Neural cell (in vitro differentiated cells): ENCODE data around the gene HIC1. TPM values are rescaled to one million over a fixed set of nuclear protein-coding genes. Genes with fewer than 3 reads are reported as not detected.

Experiments used
- H2AFZ ChIP-seq: fragments of 200-600, 300-800 bp; sonication (generic), shearing (Covaris generic); 2 replicates; pipeline ENCODE4 v1.6.0; 2014; ENCODE audit warnings: low read depth, mild to moderate bottlenecking, antibody characterized with exemption, low read length, moderate library complexity
- H3F3A ChIP-seq: fragments of 200-600 bp; shearing (Covaris generic); 2 replicates; pipeline ENCODE4 v1.6.1; 2016; ENCODE audit warnings: mild to moderate bottlenecking, moderate library complexity, mixed read lengths, antibody characterized with exemption, low read length; ENCODE audit not compliant: insufficient read depth, poor library complexity, severe bottlenecking
- H3K27ac ChIP-seq: fragments of 200-600, 300-800 bp; sonication (generic), shearing (Covaris generic); 2 replicates; pipeline ENCODE4 v1.5.1; 2014; ENCODE audit warnings: mild to moderate bottlenecking, low read length, moderate library complexity
- H3K27me3 ChIP-seq: fragments of 300-800, 200-600 bp; sonication (generic), shearing (Covaris generic); 2 replicates; pipeline ENCODE4 v1.6.0; 2014; ENCODE audit warnings: mild to moderate bottlenecking, low read depth, low read length, moderate library complexity; ENCODE audit not compliant: insufficient read depth
- H3K36me3 ChIP-seq: fragments of 300-800, 200-600 bp; sonication (generic), shearing (Covaris generic); 2 replicates; pipeline ENCODE4 v1.5.1; 2014; ENCODE audit warnings: mild to moderate bottlenecking, antibody characterized with exemption, low read length, moderate library complexity; ENCODE audit not compliant: insufficient read depth
- H3K4me2 ChIP-seq: fragments of 300-800, 200-600 bp; sonication (generic), shearing (Covaris generic); 2 replicates; pipeline ENCODE4 v1.6.0; 2014; ENCODE audit warnings: mild to moderate bottlenecking, low read length
- H3K4me3 ChIP-seq: fragments of 300-800, 200-600 bp; sonication (generic), shearing (Covaris generic); 2 replicates; pipeline ENCODE4 v1.5.1; 2014; ENCODE audit warnings: mild to moderate bottlenecking, low read length, moderate library complexity
- H3K79me2 ChIP-seq: fragments of 200-600 bp; shearing (Covaris generic); replicated peaks from 2 replicates; pipeline ENCODE4 v1.6.0; 2014; ENCODE audit warnings: mild to moderate bottlenecking, low read length, moderate library complexity; ENCODE audit not compliant: insufficient read depth
- H3K9ac ChIP-seq: fragments of 300-800, 200-600 bp; sonication (generic), shearing (Covaris generic); 2 replicates; pipeline ENCODE4 v1.6.1; 2016; ENCODE audit warnings: mild to moderate bottlenecking, low read length, mixed read lengths
- H3K9me2 ChIP-seq: fragments of 200-600 bp; shearing (Covaris generic); 2 replicates; pipeline ENCODE4 v1.6.1; 2016; ENCODE audit warnings: mild to moderate bottlenecking, low read length, mixed read lengths; ENCODE audit not compliant: insufficient read depth
- H3K9me3 ChIP-seq: fragments of 200-600, 300-800 bp; sonication (generic), shearing (Covaris generic); 2 replicates; pipeline ENCODE4 v1.6.1; 2016; ENCODE audit warnings: mild to moderate bottlenecking, mixed run types, low read length, moderate library complexity, mixed read lengths
- H4K20me1 ChIP-seq: fragments of 200-600 bp; shearing (Covaris generic); 2 replicates; pipeline ENCODE4 v1.6.1; 2016; ENCODE audit warnings: mild to moderate bottlenecking, mixed run types; ENCODE audit not compliant: insufficient read depth
- EP300 ChIP-seq: fragments of 450-650 bp; conservative IDR thresholded peaks from 2 replicates; pipeline ENCODE4 v1.6.1; 2014; ENCODE audit warnings: antibody characterized with exemption, mild to moderate bottlenecking, moderate library complexity; ENCODE audit not compliant: poor library complexity, severe bottlenecking
- EZH2 ChIP-seq: fragments of 200-600, 300-800 bp; shearing (Covaris generic), sonication (generic); IDR thresholded peaks from 2 replicates; pipeline ENCODE4 v1.6.1; 2014; ENCODE audit warnings: antibody characterized with exemption, low read length, borderline replicate concordance, mild to moderate bottlenecking; ENCODE audit not compliant: insufficient read depth, poor library complexity, severe bottlenecking
- MXI1 ChIP-seq: fragments of 450-650 bp; conservative IDR thresholded peaks from 2 replicates; pipeline ENCODE4 v1.6.1; 2014; ENCODE audit warnings: antibody characterized with exemption, mild to moderate bottlenecking; ENCODE audit not compliant: poor library complexity, severe bottlenecking
- POLR2AphosphoS5 ChIP-seq: IDR thresholded peaks from 2 replicates; pipeline ENCODE4 v1.6.1; 2012
- RAD21 ChIP-seq: fragments of 450-650 bp; conservative IDR thresholded peaks from 2 replicates; pipeline ENCODE4 v1.6.1; 2014; ENCODE audit warnings: antibody characterized with exemption, mild to moderate bottlenecking, moderate library complexity
- REST ChIP-seq: IDR thresholded peaks from 2 replicates; pipeline ENCODE4 v1.6.1; 2012; ENCODE audit warnings: borderline replicate concordance
- SMC3 ChIP-seq: fragments of 450-650 bp; conservative IDR thresholded peaks from 2 replicates; pipeline ENCODE4 v1.6.1; 2014; ENCODE audit warnings: antibody characterized with exemption, mild to moderate bottlenecking, moderate library complexity; ENCODE audit not compliant: poor library complexity
- TAF1 ChIP-seq: IDR thresholded peaks from 2 replicates; pipeline ENCODE4 v1.6.1; 2012; ENCODE audit warnings: low read depth
- polyA plus RNA-seq: library from polyadenylated mRNA; depleted of rRNA; stranded (reverse); fragments of >200 nt; gene quantifications from 2 replicates; pipeline ENCODE4 v1.2.3, GENCODE V29; 2014
- TF ChIP-seq, protein P1 (sequence below): fragments of 450-650 bp; IDR thresholded peaks from 2 replicates; pipeline ENCODE4 v1.5.1; 2014; ENCODE audit warnings: antibody characterized with exemption, mild to moderate bottlenecking, moderate library complexity; ENCODE audit not compliant: poor library complexity, severe bottlenecking

The HIC1 gene
- polyA plus RNA-seq, 1 donor from 2014 or later = 2.8 TPM

- Histone ChIP-seq H3K4me2 (no peak overlapping the region), H3K4me3 (no peak overlapping the region), H3K79me2 (no peaks in the 10 kb centered on the region), H3K27ac (no peak overlapping the region), H3K9me3 (no peaks in the 10 kb centered on the region), H2AFZ (no peak overlapping the region), H3K36me3 (no peaks in the 10 kb centered on the region), H3K9me2 (no peaks in the 10 kb centered on the region), H3K9ac (no peak overlapping the region), H3K27me3 (no peaks in the 10 kb centered on the region), H3F3A (no peaks in the 10 kb centered on the region), H4K20me1 (no peaks in the 10 kb centered on the region)
- TF ChIP-seq EP300 (no peak), RAD21 (no peak), REST (no peak), SMC3 (no peak), POLR2AphosphoS5 (no peak), MXI1 (no peak), TAF1 (no peak), EZH2 (no peak)
- TF ChIP-seq, protein P1, sequence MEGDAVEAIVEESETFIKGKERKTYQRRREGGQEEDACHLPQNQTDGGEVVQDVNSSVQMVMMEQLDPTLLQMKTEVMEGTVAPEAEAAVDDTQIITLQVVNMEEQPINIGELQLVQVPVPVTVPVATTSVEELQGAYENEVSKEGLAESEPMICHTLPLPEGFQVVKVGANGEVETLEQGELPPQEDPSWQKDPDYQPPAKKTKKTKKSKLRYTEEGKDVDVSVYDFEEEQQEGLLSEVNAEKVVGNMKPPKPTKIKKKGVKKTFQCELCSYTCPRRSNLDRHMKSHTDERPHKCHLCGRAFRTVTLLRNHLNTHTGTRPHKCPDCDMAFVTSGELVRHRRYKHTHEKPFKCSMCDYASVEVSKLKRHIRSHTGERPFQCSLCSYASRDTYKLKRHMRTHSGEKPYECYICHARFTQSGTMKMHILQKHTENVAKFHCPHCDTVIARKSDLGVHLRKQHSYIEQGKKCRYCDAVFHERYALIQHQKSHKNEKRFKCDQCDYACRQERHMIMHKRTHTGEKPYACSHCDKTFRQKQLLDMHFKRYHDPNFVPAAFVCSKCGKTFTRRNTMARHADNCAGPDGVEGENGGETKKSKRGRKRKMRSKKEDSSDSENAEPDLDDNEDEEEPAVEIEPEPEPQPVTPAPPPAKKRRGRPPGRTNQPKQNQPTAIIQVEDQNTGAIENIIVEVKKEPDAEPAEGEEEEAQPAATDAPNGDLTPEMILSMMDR = no peak
Observed at GRCh38 chr17:2093349-2093748, 38.4 kb downstream of the HIC1 start.

DNA sequence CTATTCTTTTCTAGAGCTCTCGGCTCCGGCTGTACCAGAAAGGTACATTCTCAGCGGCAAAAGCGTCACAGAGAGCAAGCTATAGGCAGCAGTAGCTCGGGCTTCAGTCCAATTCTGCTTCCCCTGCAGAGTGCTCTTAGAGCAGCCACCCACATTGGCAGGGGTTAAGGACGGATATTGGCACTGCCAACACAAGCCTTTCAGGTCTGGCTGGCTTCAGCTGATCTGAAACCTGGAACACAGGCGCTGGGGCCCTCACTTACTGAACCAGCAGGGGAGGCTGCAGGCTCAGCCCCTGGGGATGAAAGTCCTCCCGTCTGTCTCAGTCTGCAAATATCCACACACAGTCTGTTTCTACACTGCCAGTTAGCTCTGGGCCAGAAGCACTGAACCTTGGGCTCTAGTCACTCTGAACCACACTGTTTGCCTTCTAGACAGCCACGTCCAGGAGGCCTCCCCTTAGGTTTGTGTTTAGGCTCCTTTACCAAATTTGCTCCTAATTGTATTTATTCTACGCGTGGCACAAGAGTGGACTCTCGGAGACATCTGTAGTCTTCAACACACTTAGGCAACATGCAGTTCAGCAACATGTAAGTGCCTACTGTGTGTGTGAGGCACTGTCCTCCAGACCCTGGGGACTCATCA, 40.1 kb downstream of the HIC1 start:
- Histone ChIP-seq H3K9me2 (no peaks in the 10 kb centered on the region), H2AFZ (no peak overlapping the region), H3K79me2 (no peaks in the 10 kb centered on the region), H3K27ac (no peak overlapping the region), H4K20me1 (no peaks in the 10 kb centered on the region), H3K4me2 (no peak overlapping the region), H3F3A (no peaks in the 10 kb centered on the region), H3K9me3 (no peaks in the 10 kb centered on the region), H3K27me3 (no peaks in the 10 kb centered on the region), H3K36me3 (no peaks in the 10 kb centered on the region), H3K9ac (no peak overlapping the region), H3K4me3 (no peak overlapping the region)
- TF ChIP-seq, protein P1 = no peak
- TF ChIP-seq POLR2AphosphoS5 (no peak), SMC3 (no peak), MXI1 (no peak), EP300 (no peak), TAF1 (no peak), RAD21 (no peak), EZH2 (no peak), REST (no peak)
